GM21528 (cell line): ENCODE measurements around the gene RDH8.
"Not testable (repeated sequence)": the region's sequence is repeated elsewhere in the genome, so short reads cannot be mapped to it uniquely, and the experiment has no call there.

Experiments used
- ATAC-seq: cut with Tn5 transposase; IDR thresholded peaks from one replicate; pipeline ENCODE4 v1.9.1; 2021; ENCODE audit warnings: mild to moderate bottlenecking, moderate library complexity; ENCODE audit not compliant: unreplicated experiment, low FRiP score

The RDH8 gene

GRCh38 chr19:10004617-10005016, 8.7 kb upstream of the RDH8 start:
- no peak for ATAC-seq

DNA sequence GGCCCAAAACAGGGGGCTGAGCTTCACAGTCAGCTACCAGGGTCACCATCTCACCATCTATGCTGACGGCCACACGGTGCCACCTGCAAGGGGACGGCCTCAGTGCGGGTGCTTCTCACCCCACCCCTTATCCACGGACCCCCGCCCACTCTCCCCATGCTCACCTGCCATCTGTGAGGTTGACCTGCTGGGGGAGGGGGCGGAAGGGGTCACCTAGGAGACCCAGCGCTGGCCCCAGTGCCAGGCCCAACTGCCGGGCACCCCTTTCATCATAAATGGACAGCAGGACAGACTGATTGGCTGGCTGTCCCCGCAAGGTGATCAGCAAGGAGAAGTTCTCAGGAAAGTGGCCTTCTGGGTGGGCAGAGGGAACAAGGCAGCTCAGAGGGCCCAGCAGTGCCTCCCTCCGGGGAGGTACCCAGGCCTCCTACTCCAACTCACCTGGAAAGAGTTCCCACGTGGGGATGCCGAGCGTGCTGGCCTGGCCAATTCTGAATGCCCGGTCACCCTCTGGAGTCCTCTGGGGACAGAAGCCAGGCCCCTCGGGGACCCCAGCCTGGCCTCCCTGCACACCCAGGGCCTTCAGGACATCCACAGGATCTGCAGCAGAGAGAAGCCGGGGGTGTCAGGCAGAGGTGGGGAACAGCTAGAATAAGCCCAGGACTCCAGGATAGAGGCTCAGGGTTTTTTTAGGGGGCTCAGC, 7.5 kb upstream of the RDH8 start:
- ATAC-seq = no peak

- no peak for ATAC-seq
These were observed 7.0 kb upstream of the RDH8 start for GRCh38 chr19:10006335-10006708.

GRCh38 chr19:10006752-10007323, 6.4 kb upstream of the RDH8 start:
- no peak for ATAC-seq

DNA sequence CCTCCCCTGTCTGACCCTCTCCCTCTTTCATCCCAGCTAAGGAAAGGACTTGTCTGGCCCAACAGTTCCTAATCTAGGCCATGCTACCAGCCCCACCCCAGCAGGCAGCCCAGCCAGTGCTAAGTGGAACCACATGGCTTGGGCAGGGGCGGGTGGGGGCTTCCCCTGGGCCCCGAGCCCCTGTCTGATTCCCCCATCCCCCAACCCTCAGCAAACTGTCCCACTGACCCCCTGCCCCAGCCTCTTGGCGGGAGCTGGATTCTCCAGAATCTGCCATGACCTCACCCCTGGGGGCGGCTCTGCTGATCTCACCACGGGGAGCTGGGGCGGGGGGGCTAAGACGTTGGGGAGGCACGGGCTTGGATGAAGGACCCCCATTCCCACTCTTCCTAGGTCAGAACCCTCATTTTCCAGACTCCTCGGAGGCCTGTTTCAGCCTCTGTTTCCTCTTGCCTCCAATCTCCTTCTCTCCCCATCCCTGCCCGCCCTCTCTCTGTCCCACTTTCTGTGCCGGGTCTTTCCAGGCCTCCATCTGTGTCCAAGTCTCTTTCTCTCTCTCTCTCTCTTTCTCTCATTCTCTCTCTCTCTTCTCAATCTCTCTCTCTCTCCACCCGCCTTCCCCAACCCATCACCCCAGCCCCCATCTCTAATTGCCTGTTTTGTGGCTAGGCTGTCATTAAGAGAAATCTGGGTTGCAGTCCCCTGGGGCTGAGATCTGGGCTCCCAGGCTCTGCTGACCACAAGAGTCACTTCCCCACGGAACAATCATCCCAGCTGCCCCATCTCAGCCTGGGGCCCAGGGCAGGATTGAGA, 5.7 kb upstream of the RDH8 start:
- ATAC-seq = no peak

DNA sequence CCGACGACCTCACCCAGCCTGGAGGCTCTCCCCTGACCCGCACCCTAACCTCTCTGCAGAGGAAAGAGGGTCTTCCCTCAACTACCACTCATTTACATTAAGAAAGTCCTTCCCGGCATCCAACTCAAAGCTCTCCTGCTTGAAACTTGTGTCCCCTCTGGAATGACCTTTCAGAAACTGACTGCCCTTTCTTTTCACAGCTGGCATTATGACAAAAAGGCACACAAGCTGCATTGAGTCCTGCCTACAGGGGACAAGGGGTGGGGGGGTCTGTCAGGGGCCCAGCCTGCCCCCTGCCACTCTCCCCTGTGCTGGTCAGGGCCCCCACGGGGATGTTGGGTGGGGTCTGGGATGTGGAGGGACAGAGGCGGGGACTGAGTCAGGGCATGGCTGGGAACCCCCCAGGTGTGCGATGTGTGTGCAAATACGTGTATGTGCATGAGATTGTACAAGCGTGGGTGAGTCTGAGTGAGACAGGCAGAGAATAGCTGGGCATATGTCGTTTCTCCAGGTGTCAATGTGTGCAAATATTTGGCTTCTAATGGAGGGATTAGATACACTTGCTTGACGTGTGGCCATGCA, 5.0 kb upstream of the RDH8 start:
- ATAC-seq = no peak

- no peak for ATAC-seq
These were observed 3.5 kb upstream of the RDH8 start for GRCh38 chr19:10009714-10010224.

GRCh38 chr19:10010247-10010691, 3.0 kb upstream of the RDH8 start, which contains the start of gene COL5A3:
Gene COL5A3, minus strand, starts transcription at chr19:10010504. Its CDS starts 119 bp downstream, at chr19:10010385.
- ATAC-seq = no peak

GRCh38 chr19:10010939-10011338, 2.3 kb upstream of the RDH8 start:
- no peak for ATAC-seq

- no peak for ATAC-seq
These were observed 1.3 kb upstream of the RDH8 start for GRCh38 chr19:10011974-10012373.

DNA sequence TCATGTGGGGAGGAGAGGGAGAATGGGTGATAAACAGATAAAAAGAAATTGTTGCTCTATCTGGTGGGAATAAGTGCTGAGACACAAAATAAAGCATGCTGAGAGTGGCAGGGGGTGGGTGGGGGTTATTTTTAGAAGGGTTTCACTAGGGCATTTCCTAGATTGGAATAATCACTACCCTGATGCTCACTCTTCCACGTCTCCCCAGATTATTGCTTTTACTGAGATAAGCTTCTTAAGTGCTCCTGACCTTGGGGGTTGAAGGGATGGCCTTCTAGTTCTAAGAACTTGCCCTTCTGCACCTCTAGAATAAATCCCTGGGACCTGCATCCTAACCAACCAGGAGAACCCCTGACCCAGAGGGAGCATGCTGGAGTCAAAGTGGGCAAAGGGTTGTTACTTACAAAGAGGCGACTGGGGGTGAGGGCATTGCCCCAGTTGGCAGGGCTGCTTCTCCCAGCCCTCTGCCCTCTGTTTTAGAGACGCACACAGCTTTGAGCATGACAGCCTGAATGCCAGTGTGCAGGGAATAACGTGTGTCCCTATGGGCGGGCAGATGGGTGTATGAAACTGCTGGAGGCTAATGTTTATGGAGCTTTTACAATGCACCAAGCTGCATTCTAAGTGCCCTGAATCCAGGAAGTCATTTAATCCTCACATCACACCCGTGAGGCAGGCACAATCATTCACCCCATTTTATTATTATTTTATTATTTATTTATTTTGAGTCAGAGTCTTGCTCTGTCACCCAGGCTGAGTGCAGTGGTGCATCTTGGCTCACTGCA, 743 bp downstream of the RDH8 start:
- ATAC-seq = no peak

GRCh38 chr19:10018263-10018662, 5.0 kb downstream of the RDH8 start:
- no peak for ATAC-seq

DNA sequence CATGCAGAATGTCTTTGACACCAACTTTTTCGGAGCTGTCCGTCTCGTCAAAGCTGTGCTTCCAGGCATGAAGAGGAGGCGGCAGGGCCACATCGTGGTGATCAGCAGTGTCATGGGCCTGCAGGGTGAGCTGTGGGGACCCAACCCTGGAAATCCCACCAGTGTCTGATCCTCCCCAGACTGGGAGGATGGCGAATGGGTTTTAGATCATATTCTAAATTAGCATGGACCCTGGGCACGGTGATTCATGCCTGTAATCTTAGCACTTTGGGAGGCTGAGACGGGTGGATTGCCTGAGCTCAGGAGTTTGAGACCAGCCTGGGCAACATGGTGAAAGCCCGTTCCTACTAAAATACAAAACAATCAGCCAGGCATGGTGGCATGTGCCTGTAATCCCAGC, 5.5 kb downstream of the RDH8 start:
- ATAC-seq = no peak

- no peak for ATAC-seq
These were observed 6.0 kb downstream of the RDH8 start for GRCh38 chr19:10019246-10019645.

DNA sequence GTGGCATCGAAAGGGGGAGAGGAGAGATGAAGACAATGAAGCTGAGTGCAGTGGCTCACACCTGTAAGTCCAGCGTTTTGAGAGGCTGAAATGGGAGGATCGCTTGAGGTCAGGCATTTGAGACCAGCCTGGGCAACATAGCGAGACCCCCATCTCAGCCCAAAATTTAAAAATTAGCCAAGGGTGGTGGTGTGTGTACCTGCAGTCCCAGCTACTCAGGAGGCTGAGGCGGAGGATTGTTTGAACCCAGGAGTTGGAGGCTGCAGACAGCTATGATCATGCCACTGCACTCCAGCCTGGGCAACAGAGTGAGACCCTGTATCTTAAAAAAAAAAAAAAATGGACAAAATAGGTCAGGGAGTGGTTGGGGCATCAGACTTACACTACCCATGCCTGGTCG, 7.6 kb downstream of the RDH8 start:
- ATAC-seq = no peak

DNA sequence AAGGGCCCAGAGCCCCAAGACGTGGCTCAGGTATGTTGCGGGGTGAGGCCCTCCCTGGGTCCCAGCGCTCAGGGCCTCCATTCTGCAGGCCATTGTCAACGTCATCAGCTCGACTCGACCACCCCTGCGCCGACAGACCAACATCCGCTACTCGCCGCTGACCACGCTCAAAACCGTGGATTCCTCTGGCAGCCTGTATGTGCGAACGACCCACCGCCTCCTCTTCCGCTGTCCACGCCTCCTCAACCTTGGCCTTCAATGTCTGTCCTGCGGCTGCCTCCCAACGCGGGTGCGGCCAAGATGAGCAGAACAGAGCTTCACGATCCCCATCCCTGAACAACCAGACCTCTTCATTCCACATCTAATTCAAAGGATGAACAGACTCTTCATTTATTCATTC, 8.2 kb downstream of the RDH8 start:
- no peak for ATAC-seq

- ATAC-seq = no peak
These were observed 8.6 kb downstream of the RDH8 start for GRCh38 chr19:10021863-10022262.

DNA sequence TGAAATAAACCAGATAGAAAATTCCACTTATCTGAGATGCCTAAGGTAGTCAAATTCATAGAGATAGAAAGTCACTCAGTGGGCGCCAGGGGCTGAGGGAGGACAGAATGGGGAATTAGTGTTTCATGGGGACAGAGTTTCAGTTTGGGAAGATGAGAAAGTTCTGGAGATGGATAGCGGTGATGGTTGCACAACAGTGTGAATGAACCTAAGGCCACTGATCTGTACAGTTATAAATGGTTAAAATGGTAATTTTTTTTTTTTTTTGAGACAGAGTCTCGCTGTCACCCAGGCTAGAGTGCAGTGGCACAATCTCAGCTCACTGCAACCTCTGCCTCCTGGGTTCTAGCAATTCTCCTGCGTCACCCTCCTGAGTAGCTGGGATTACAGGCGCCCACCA, 9.8 kb downstream of the RDH8 start:
- ATAC-seq = not testable (repeated sequence)

DNA sequence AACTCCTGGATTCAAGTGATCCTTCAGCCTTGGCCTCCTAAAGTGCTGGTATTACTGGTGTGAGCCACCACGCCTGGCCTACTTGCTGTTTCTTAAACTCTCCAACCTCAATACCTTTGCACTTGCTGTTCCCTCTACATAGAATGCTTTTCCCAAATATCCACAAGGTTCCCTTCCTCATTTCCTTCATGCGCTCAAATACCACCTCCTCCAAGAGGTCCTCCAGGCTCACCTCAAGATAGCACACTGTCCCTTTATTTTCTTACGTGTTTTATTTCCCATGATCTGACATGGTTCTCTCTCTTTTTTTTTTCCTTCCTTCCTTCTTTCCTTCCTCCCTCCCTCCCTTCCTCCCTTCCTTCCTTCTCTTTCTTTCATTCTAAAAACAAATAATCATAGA, 13.5 kb downstream of the RDH8 start:
- ATAC-seq = no peak
